Osteocyte (in vitro differentiated cells): ENCODE measurements around the gene POLA1. TPM values are rescaled to one million over a fixed set of nuclear protein-coding genes. Genes with fewer than 3 reads are reported as not detected.

Experiments used
- DNase-seq: peaks from one replicate; pipeline ENCODE4 v3.0.0; 2021; ENCODE audit warnings: mixed read lengths; ENCODE audit not compliant: unreplicated experiment; ENCODE audit errors: extremely low spot score
- H3K27ac Mint-ChIP-seq: one replicate; pipeline ENCODE4 v1.8.0; 2021; ENCODE audit warnings: mild to moderate bottlenecking, mixed read lengths; ENCODE audit not compliant: unreplicated experiment
- H3K27me3 Mint-ChIP-seq: one replicate; pipeline ENCODE4 v1.8.0; 2021; ENCODE audit warnings: mixed read lengths; ENCODE audit not compliant: unreplicated experiment
- H3K36me3 Mint-ChIP-seq: one replicate; pipeline ENCODE4 v1.8.0; 2021; ENCODE audit warnings: mixed read lengths; ENCODE audit not compliant: unreplicated experiment
- H3K4me1 Mint-ChIP-seq: one replicate; pipeline ENCODE4 v1.8.0; 2021; ENCODE audit warnings: mixed read lengths; ENCODE audit not compliant: unreplicated experiment
- H3K4me3 Mint-ChIP-seq: one replicate; pipeline ENCODE4 v1.8.0; 2021; ENCODE audit warnings: mild to moderate bottlenecking, moderate library complexity, mixed read lengths; ENCODE audit not compliant: unreplicated experiment
- H3K9me3 Mint-ChIP-seq: one replicate; pipeline ENCODE4 v1.8.0; 2021; ENCODE audit warnings: mixed read lengths; ENCODE audit not compliant: unreplicated experiment
- total RNA-seq: library from RNA; stranded (reverse); gene quantifications from 2 replicates; pipeline ENCODE4 v1.2.1, GENCODE V29; 2021
- TF ChIP-seq, protein P1 (sequence below): fragments of 200-600 bp; sonication (generic); IDR thresholded peaks from 2 replicates; pipeline ENCODE4 v1.5.0; 2021; ENCODE audit warnings: antibody characterized with exemption, mild to moderate bottlenecking, moderate library complexity

Gene POLA1
- total RNA-seq, 1 donor from 2014 or later, result 17.3 TPM

DNA sequence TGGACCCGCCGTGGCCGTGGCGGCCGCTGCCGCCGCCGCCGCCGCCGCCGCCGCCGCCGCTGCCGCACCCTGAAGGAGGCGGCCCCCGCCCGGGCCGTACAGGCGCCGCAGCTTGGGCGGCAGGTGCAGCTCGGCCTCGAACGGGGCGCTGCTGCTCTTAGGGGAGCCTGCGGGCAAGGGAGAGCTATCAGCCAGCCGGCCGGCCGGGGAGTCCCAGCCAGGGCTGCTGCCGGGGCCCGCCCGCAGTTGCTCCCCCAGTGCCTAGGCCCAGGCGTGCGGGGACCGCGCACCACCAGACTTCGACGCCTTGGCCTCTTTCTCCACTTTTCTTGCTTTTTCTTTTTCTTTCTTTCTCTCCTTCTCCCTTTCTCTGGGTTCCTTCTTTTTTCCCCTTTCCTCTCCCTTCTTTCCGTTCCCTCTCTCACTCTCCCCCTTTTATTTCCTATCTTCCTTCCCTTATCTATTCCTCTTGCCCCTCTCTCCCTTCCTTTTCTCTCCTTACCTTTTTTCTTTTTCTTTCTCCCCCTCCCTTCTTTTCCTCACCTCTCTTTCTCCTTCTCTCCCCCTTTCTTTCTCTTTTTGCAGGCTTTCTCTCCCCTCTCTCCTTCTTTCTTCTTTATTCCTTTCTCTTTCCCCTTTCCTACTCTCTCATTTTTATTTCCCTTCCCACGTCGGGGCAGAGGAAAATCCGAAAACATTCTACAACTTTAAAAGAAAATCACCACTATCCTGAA lies 320.1 kb downstream of the POLA1 start:
- DNase-seq, result no peak
- Mint-ChIP-seq H3K36me3 (no peaks in the 10 kb centered on the region), H3K27me3 (peaks cover 85% of the 10 kb centered on the region), H3K4me1 (peaks cover 30% of the 10 kb centered on the region), H3K27ac (no peak overlapping the region), H3K4me3 (peak overlapping the region; percentile 60), H3K9me3 (no peaks in the 10 kb centered on the region)
- TF ChIP-seq, protein P1, sequence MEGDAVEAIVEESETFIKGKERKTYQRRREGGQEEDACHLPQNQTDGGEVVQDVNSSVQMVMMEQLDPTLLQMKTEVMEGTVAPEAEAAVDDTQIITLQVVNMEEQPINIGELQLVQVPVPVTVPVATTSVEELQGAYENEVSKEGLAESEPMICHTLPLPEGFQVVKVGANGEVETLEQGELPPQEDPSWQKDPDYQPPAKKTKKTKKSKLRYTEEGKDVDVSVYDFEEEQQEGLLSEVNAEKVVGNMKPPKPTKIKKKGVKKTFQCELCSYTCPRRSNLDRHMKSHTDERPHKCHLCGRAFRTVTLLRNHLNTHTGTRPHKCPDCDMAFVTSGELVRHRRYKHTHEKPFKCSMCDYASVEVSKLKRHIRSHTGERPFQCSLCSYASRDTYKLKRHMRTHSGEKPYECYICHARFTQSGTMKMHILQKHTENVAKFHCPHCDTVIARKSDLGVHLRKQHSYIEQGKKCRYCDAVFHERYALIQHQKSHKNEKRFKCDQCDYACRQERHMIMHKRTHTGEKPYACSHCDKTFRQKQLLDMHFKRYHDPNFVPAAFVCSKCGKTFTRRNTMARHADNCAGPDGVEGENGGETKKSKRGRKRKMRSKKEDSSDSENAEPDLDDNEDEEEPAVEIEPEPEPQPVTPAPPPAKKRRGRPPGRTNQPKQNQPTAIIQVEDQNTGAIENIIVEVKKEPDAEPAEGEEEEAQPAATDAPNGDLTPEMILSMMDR, result no peak

DNA sequence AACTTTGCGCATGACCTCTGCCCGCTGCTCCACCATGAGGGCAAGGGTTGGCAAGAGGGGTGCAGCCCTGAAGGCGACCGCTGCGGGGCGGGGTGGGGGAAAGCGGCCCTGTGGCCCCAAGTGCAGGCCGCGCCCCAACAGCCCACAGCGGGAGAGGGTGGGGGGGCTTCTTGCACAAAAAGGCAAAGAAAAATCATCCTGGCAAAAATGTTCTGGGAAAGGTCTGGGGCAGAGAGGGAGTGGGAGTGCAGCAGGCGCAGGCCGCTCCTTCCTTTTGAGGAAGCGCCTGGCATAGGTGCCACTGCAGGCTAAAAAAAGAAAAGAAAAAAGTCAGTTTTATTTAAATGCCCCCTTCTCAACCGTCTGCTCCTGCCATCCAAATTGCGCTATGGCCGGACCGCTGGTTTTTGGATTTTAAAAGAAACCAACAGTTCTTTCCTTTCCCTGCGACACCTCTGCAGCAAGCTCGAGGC lies 320.7 kb downstream of the POLA1 start:
- Mint-ChIP-seq H3K4me3 (no peak overlapping the region), H3K4me1 (peaks cover 30% of the 10 kb centered on the region), H3K27ac (no peak overlapping the region), H3K9me3 (no peaks in the 10 kb centered on the region), H3K36me3 (no peaks in the 10 kb centered on the region), H3K27me3 (peaks cover 85% of the 10 kb centered on the region)
- TF ChIP-seq, protein P1, result no peak
- DNase-seq, result no peak

DNA sequence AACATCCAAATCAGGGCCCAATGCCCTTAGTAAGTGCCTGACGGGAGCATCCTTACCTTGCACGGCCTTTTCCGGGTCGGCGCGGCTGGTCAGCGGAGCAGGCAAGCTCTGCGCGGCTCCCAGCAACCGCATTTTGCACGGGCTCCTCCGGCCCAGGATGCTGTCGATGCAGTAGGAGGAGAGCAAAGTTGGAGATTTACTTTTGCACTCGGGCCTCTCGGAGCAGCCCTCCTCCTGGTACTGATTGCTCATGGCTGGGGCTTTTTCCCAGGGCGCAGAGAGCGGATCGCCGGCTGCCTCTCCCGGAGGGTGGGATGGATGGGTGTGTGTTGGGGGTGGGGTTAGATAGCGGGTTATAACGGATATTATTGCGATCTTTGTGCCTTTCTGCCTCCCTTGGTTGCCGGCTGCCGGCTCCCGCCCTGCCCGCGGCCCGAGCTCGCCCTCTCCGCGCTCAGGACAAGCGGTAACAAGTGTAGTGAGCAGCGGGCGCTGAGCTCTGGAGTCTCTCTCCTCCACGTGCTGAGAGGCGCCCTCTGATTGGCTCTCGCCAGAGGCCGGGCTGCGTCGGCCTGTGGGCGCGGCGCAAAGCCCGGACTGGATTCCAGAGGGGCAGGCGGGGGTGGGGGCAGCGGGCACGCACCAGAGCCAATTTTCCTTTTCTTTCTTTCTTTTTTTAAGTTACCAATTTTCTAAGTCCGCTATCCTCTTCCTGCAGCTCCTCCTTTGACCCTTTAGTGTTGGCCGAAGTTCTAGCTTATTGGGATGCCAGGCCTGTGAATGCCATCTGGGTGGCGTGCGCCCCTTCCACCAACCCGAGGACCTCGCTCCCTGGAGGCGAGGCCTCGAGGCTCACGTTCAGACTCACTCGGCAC lies 322.0 kb downstream of the POLA1 start, which contains the start of gene ARX:
ARX (minus strand) TSS at position 480 of the 875 bp plus-strand sequence; CDS start at position 252, 228 bp downstream.
- TF ChIP-seq, protein P1, result no peak
- no peak within 1 kb of the TSS for H3K27ac Mint-ChIP-seq
- H3K36me3 Mint-ChIP-seq, result no peaks in the 10 kb centered on the region
- DNase-seq, result no peak
- H3K27me3 Mint-ChIP-seq, result peaks cover 82% of the 10 kb centered on the region
- H3K4me3 Mint-ChIP-seq, result peak within 1 kb of the TSS; percentile 62
- H3K9me3 Mint-ChIP-seq, result no peaks in the 10 kb centered on the region
- peaks cover 37% of the 10 kb centered on the region for H3K4me1 Mint-ChIP-seq

DNA sequence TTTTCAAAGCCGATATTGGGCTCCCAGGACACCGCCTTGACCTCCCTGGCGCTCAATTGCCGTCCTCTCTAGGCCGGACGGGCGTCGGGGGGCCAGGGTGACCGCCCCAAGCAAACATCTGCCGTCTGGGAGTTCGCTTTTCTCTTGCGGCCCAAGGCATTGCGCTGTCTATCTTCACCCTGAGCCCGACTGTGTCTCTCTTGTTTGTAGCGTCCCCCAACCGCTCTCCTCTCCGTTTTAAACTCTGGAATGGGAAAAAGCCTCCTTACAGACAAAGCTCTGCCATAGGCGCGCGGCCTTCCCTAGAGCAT lies 322.6 kb downstream of the POLA1 start:
- TF ChIP-seq, protein P1, result no peak
- Mint-ChIP-seq H3K27me3 (peaks cover 81% of the 10 kb centered on the region), H3K36me3 (no peaks in the 10 kb centered on the region), H3K4me1 (peaks cover 42% of the 10 kb centered on the region), H3K4me3 (peak overlapping the region; percentile 10), H3K9me3 (no peaks in the 10 kb centered on the region), H3K27ac (no peak overlapping the region)
- no peak for DNase-seq
